Breast epithelium (tissue), 4 donors: ENCODE results near the gene MARF1. TPM values are rescaled to one million over a fixed set of nuclear protein-coding genes. Genes with fewer than 3 reads are reported as not detected.

Source experiments
- DNase-seq, 2 donors: peaks; one replicate each; pipeline ENCODE4 v3.0.0-alpha.2; 2019; ENCODE audit warnings: low spot score in 2 of 2
- H3K27ac ChIP-seq, 2 donors: fragments of 200-600 bp; sonication (generic) in 1 of 2; one replicate each; pipeline ENCODE4 v1.5.1; 2016 to 2019; ENCODE audit warnings: mild to moderate bottlenecking in 1 of 2
- H3K27me3 ChIP-seq, 2 donors: fragments of 200-600 bp; sonication (generic) in 1 of 2; one replicate each; pipeline versions ENCODE4 v1.5.1 to v1.6.0; 2017 to 2019; ENCODE audit warnings: control low read depth in 1 of 2, mild to moderate bottlenecking in 1 of 2
- H3K36me3 ChIP-seq: fragments of 200-600 bp; one replicate; pipeline ENCODE4 v1.5.1; 2019
- H3K4me1 ChIP-seq, 2 donors: fragments of 200-600 bp; sonication (generic); one replicate each; pipeline ENCODE4 v1.5.1; 2016 to 2019; ENCODE audit warnings: control low read depth in 1 of 2
- H3K4me3 ChIP-seq, 3 donors: fragments of 200-600 bp; sonication (generic); 1 replicate in 2 of 3; 2 replicates in 1 of 3; pipeline ENCODE4 v1.5.1; 2016 to 2019; ENCODE audit warnings: mild to moderate bottlenecking in 3 of 3, moderate library complexity in 2 of 3
- H3K9me3 ChIP-seq, 2 donors: fragments of 200-600 bp; sonication (generic) in 1 of 2; one replicate each; pipeline ENCODE4 v1.5.1; 2016 to 2019; ENCODE audit warnings: control low read depth in 1 of 2
- CTCF ChIP-seq, 3 donors: fragments of 450-650 bp; IDR thresholded peaks; one replicate each; pipeline ENCODE4 v1.5.1; 2016 to 2017; ENCODE audit warnings: antibody characterized with exemption in 3 of 3, mild to moderate bottlenecking in 3 of 3, moderate library complexity in 3 of 3
- POLR2A ChIP-seq: fragments of 450-650 bp; IDR thresholded peaks from one replicate; pipeline ENCODE4 v1.6.1; 2016; ENCODE audit warnings: antibody characterized with exemption, mild to moderate bottlenecking, moderate library complexity
- POLR2AphosphoS5 ChIP-seq, 3 donors: sonication (generic); formaldehyde crosslinking; IDR thresholded peaks; one replicate each; pipeline ENCODE4 v1.6.1; 2017; ENCODE audit warnings: antibody characterized with exemption in 3 of 3
- intact Hi-C: fragments of 100-400 bp; cut with DNase I; formaldehyde crosslinking; loops from one replicate; pipeline ENCODE4 v1.15.1; 2023; ENCODE audit warnings: low total_unique reads
- total RNA-seq, 3 donors: library from RNA; depleted of rRNA; stranded (reverse); fragments of >200 nt; gene quantifications; one replicate each; pipeline ENCODE4 v1.1.0, GENCODE V29; 2016

The MARF1 gene
- total RNA-seq, 3 donors from 2014 or later = 42.9 to 49.3 (median 47.5) TPM

DNA sequence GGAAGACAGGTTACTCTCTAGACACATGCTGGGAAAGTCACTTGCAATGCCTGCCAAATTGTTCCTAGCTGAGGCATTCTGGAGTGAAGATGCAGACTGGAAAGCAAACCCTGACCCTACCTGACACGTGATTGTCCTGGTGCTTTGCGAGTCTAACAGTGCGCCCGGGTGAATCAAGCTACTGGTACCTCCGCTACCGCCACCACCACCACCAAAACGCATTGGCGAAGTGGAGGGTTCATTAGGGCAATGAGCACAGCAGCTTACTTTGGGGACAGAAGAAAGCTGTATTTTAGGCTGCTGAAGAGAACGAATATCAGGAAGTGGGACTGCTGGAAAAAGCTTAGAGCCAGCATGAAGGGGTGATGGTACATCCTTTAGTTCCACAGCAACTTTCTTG lies 7.0 kb downstream of the MARF1 start:
- Histone ChIP-seq H3K27ac (no peak overlapping the region), H3K36me3 (no peaks in the 10 kb centered on the region), H3K9me3 (no peaks in the 10 kb centered on the region), H3K4me1 (no peaks in the 10 kb centered on the region), H3K27me3 (no peaks in the 10 kb centered on the region), H3K4me3 (no peak overlapping the region)
- DNase-seq = no peak
- intact Hi-C loops = no loop called here
- TF ChIP-seq POLR2AphosphoS5 (IDR thresholded peaks at IDR 0.05) (no peak), CTCF (IDR thresholded peaks at IDR 0.05) (no peak), POLR2A (no peak)

DNA sequence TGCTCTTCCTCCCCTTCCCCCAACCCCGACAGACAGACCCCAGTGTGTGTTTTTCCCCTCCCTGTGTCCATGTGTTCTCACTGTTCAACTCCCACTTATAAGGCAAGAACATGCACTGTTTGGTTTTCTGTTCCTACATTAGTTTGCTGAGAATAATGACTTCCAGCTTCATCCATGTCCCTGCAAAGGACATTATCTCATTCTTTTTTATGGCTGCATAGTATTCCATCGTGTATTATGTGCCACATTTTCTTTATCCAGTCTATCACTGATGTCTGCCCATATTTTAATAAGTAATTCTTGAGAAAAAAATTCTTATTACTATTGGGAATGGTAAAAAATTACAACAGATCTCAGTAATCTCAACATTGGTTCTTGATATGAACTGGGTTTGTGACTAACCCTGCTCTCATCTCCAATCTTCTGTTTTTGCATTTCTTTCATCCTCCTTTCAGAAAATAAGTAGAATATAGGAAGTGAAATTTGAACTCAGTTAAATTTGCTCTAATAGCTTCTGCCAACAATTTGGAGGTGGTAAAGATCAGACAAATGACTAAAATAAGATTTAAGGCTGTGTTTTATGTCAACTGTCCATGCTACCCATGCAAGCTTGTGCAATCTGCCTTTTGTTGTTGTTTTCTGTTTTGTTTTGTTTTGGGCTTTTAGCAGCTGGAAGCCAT lies 11.1 kb downstream of the MARF1 start:
- Histone ChIP-seq H3K4me3 (no peak overlapping the region), H3K36me3 (no peaks in the 10 kb centered on the region), H3K27ac (no peak overlapping the region), H3K4me1 (no peaks in the 10 kb centered on the region), H3K27me3 (no peaks in the 10 kb centered on the region), H3K9me3 (no peaks in the 10 kb centered on the region)
- no peak for TF ChIP-seq POLR2A
- no peak for TF ChIP-seq CTCF (IDR thresholded peaks at IDR 0.05)
- no peak for TF ChIP-seq POLR2AphosphoS5 (IDR thresholded peaks at IDR 0.05)
- intact Hi-C loops = no loop called here
- DNase-seq = no peak

DNA sequence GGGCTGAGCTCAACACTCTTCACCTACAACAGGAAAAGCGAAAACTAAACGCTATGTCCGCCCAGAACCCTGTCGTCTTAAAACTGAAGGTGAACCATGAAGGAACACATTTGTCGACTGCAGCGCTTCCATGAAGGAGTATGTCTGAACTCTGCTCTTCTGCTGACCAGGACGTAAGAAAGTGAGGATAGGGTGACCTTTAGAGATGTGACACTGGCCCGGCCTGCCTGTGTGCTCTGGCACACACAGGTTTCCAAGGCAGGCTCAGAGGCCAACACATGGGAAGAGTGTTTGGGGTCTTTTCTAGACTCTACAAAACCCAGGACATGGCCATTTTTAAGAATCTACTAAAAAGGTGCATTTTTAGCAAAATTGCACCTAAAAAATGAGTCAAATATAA lies 21.1 kb downstream of the MARF1 start:
- H3K27me3 ChIP-seq = no peaks in the 10 kb centered on the region
- DNase-seq = no peak
- no peaks in the 10 kb centered on the region for H3K9me3 ChIP-seq
- TF ChIP-seq POLR2A (no peak), CTCF (IDR thresholded peaks at IDR 0.05) (no peak), POLR2AphosphoS5 (IDR thresholded peaks at IDR 0.05) (no peak)
- H3K4me1 ChIP-seq = no peaks in the 10 kb centered on the region
- intact Hi-C loops = no loop called here
- peaks cover 5% of the 10 kb centered on the region for H3K36me3 ChIP-seq
- no peak overlapping the region for H3K27ac ChIP-seq
- no peak overlapping the region for H3K4me3 ChIP-seq

DNA sequence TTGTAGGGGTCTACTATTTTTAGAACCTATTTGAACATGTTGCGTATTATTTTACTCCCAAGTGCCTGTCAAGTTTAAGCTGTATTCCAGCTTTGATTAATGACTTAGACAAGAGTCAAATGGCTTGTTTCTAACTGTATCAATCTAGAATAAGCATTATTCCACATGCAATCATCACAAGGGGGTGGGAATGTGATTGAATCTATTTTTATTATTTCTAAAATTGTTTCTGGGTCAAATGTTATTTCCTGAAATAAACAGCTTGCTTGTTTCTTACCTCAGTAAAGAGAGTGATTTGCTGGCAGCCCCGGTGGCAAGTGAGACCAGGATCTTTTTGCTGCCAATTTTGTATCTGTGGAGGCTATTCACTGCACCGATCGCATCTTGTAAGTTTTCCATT lies 21.5 kb downstream of the MARF1 start:
- Histone ChIP-seq H3K27me3 (no peaks in the 10 kb centered on the region), H3K36me3 (peaks cover 8% of the 10 kb centered on the region), H3K9me3 (no peaks in the 10 kb centered on the region), H3K27ac (no peak overlapping the region), H3K4me3 (no peak overlapping the region), H3K4me1 (no peaks in the 10 kb centered on the region)
- TF ChIP-seq POLR2AphosphoS5 (IDR thresholded peaks at IDR 0.05) (no peak), CTCF (IDR thresholded peaks at IDR 0.05) (no peak), POLR2A (no peak)
- DNase-seq = no peak
- intact Hi-C loops = no loop called here

GRCh38 chr16:15620611-15621195 lies 22.3 kb downstream of the MARF1 start:
- Histone ChIP-seq H3K9me3 (no peaks in the 10 kb centered on the region), H3K36me3 (peaks cover 15% of the 10 kb centered on the region), H3K4me3 (no peak overlapping the region), H3K27ac (no peak overlapping the region), H3K4me1 (no peaks in the 10 kb centered on the region), H3K27me3 (no peaks in the 10 kb centered on the region)
- DNase-seq = no peak
- intact Hi-C loops = no loop called here
- TF ChIP-seq POLR2A (no peak), CTCF (IDR thresholded peaks at IDR 0.05) (no peak), POLR2AphosphoS5 (IDR thresholded peaks at IDR 0.05) (no peak)
